Hepatocyte (in vitro differentiated cells): ENCODE data around the gene SLC46A2.

Experiments
- EZH2 ChIP-seq: fragments of 200-600 bp; sonication (generic); IDR thresholded peaks from 2 replicates; pipeline ENCODE4 v1.6.1; 2016; ENCODE audit warnings: antibody characterized with exemption, mild to moderate bottlenecking, borderline replicate concordance
- EZH2phosphoT487 ChIP-seq: fragments of 200-600 bp; sonication (generic); IDR thresholded peaks from one replicate; pipeline ENCODE4 v1.6.1; 2018; ENCODE audit warnings: antibody characterized with exemption, mild to moderate bottlenecking, low read depth, moderate library complexity; ENCODE audit not compliant: unreplicated experiment, severe bottlenecking
- TF ChIP-seq, protein P1 (sequence below): fragments of 200-600 bp; sonication (generic); IDR thresholded peaks from 2 replicates; pipeline ENCODE4 v1.5.1; 2016; ENCODE audit warnings: antibody characterized with exemption, mild to moderate bottlenecking; ENCODE audit not compliant: poor library complexity

DNA sequence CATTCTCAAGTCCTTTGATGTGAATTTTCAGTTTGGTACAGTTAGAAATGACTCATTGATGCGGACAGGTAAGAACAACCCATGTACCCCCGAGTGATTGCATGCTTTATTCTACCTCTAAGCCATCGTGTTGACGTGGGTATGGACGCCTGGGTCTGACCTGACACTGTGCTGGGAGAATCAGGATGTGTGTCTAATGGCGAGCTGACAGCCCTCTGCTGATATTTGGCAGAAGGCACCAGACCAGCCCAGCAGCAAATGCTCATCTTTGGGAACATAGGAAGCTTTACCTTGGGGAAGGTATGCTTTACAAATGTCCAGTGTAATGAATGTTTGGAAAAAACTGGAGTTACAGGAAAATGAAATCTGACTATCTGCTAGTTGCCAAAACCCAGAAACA, 20.1 kb downstream of the SLC46A2 start:
- TF ChIP-seq, protein P1, sequence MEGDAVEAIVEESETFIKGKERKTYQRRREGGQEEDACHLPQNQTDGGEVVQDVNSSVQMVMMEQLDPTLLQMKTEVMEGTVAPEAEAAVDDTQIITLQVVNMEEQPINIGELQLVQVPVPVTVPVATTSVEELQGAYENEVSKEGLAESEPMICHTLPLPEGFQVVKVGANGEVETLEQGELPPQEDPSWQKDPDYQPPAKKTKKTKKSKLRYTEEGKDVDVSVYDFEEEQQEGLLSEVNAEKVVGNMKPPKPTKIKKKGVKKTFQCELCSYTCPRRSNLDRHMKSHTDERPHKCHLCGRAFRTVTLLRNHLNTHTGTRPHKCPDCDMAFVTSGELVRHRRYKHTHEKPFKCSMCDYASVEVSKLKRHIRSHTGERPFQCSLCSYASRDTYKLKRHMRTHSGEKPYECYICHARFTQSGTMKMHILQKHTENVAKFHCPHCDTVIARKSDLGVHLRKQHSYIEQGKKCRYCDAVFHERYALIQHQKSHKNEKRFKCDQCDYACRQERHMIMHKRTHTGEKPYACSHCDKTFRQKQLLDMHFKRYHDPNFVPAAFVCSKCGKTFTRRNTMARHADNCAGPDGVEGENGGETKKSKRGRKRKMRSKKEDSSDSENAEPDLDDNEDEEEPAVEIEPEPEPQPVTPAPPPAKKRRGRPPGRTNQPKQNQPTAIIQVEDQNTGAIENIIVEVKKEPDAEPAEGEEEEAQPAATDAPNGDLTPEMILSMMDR, result no peak
- TF ChIP-seq EZH2 (no peak), EZH2phosphoT487 (no peak)
